A673 (cell line): ENCODE measurements around the gene TEX53. TPM values are rescaled to one million over a fixed set of nuclear protein-coding genes. Genes with fewer than 3 reads are reported as not detected.

ENCODE experiments used
- BruUV-seq: library from RNA; stranded (reverse); fragments of 400-500 nt; replicated peaks from 2 replicates; lab custom pipeline; 2021; lab: Mats Ljungman, UMichigan
- CTCF ChIA-PET: fragments of 300-600 bp; sonication (Branson Sonifier 250); formaldehyde crosslinking; loops from one replicate; lab custom pipeline; 2022; ENCODE audit warnings: antibody characterized with exemption; lab: Charles Lee
- POLR2A ChIA-PET: fragments of 300-600 bp; sonication (Branson Sonifier 250); formaldehyde crosslinking; loops from one replicate; lab custom pipeline; 2022; ENCODE audit warnings: antibody characterized with exemption; ENCODE audit not compliant: low non-redundant PET; lab: Charles Lee
- DNase-seq: peaks from one replicate; pipeline ENCODE4 v3.0.0-alpha.2; 2015; ENCODE audit warnings: low spot score
- H3K27ac ChIP-seq: fragments of 200-600 bp; sonication (generic); 2 replicates; pipeline ENCODE4 v1.5.1; 2016; ENCODE audit warnings: mixed run types, low read depth, mild to moderate bottlenecking, mixed read lengths, antibody characterized with exemption, low read length; ENCODE audit not compliant: poor library complexity, severe bottlenecking
- H3K27me3 ChIP-seq: fragments of 200-600 bp; sonication (generic); replicated peaks from 2 replicates; pipeline ENCODE4 v1.6.1; 2017; ENCODE audit warnings: mixed run types, low read depth, mild to moderate bottlenecking, mixed read lengths, antibody characterized with exemption, low read length; ENCODE audit not compliant: insufficient read depth, poor library complexity
- H3K36me3 ChIP-seq: fragments of 200-600 bp; sonication (generic); 2 replicates; pipeline ENCODE4 v1.6.1; 2016; ENCODE audit warnings: mixed run types, mild to moderate bottlenecking, mixed read lengths, antibody characterized with exemption, low read length; ENCODE audit not compliant: insufficient read depth, poor library complexity, severe bottlenecking
- H3K4me1 ChIP-seq: fragments of 200-600 bp; sonication (generic); 2 replicates; pipeline ENCODE4 v1.6.1; 2017; ENCODE audit warnings: mixed run types, mild to moderate bottlenecking, mixed read lengths, antibody characterized with exemption, low read length; ENCODE audit not compliant: insufficient read depth, poor library complexity, severe bottlenecking
- H3K4me3 ChIP-seq: fragments of 200-600 bp; sonication (generic); 2 replicates; pipeline ENCODE4 v1.5.1; 2016; ENCODE audit warnings: low read depth, mixed run types, mild to moderate bottlenecking, mixed read lengths, low read length; ENCODE audit not compliant: poor library complexity, severe bottlenecking
- H3K9me3 ChIP-seq: fragments of 200-600 bp; sonication (generic); 2 replicates; pipeline ENCODE4 v1.6.1; 2016; ENCODE audit warnings: mixed run types, low read depth, mild to moderate bottlenecking, mixed read lengths, antibody characterized with exemption, low read length; ENCODE audit not compliant: poor library complexity, severe bottlenecking
- EZH2 ChIP-seq: fragments of 200-600 bp; sonication (generic); IDR thresholded peaks from 2 replicates; pipeline ENCODE4 v1.6.1; 2017; ENCODE audit warnings: borderline replicate concordance, low read depth, mild to moderate bottlenecking, mixed read lengths, antibody characterized with exemption, low read length; ENCODE audit not compliant: poor library complexity, severe bottlenecking
- intact Hi-C: fragments of 100-400 bp; cut with micrococcal nuclease; formaldehyde crosslinking; loops from one replicate; pipeline ENCODE4 v1.10.0; 2022; ENCODE audit not compliant: unreplicated experiment
- total RNA-seq: library from RNA; stranded (reverse); gene quantifications from 2 replicates; pipeline ENCODE4 v1.2.3, GENCODE V29; 2021
- TF ChIP-seq, protein P1 (sequence below): fragments of 300-800, 200-600 bp; sonication (generic); conservative IDR thresholded peaks from 2 replicates; pipeline ENCODE4 v1.5.1; 2017; ENCODE audit warnings: low read depth, mild to moderate bottlenecking, antibody characterized with exemption, low read length, moderate library complexity, mixed read lengths

The TEX53 gene
- total RNA-seq, 1 experiment from 2014 or later: not detected

DNA sequence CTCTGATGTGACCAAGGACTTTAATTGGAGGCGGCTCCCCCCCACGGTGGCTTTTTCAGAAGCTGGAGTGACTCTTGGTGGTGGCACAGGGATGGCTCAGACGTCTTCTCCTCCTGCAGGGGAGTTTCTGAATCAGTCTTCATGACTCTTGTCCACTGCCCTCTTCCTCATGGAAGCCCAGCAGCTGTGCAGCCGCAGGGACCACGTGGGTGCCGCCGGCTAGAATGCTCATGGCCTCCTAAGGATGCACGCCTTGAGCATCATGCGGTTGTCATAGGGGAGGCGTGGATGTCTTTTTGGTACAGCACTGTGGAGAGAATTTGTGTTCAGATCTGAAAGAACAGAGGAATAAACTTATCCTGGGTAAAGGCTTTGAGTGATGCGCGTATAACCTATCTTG, 1.3 kb downstream of the TEX53 start:
- Histone ChIP-seq H3K4me1 (no peaks in the 10 kb centered on the region), H3K27ac (no peak overlapping the region), H3K9me3 (no peaks in the 10 kb centered on the region), H3K36me3 (no peaks in the 10 kb centered on the region), H3K27me3 (no peaks in the 10 kb centered on the region), H3K4me3 (no peak overlapping the region)
- BruUV-seq: no TSS peak
- TF ChIP-seq, protein P1, sequence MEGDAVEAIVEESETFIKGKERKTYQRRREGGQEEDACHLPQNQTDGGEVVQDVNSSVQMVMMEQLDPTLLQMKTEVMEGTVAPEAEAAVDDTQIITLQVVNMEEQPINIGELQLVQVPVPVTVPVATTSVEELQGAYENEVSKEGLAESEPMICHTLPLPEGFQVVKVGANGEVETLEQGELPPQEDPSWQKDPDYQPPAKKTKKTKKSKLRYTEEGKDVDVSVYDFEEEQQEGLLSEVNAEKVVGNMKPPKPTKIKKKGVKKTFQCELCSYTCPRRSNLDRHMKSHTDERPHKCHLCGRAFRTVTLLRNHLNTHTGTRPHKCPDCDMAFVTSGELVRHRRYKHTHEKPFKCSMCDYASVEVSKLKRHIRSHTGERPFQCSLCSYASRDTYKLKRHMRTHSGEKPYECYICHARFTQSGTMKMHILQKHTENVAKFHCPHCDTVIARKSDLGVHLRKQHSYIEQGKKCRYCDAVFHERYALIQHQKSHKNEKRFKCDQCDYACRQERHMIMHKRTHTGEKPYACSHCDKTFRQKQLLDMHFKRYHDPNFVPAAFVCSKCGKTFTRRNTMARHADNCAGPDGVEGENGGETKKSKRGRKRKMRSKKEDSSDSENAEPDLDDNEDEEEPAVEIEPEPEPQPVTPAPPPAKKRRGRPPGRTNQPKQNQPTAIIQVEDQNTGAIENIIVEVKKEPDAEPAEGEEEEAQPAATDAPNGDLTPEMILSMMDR: no peak
- TF ChIP-seq EZH2: no peak
- no peak for DNase-seq
- CTCF ChIA-PET: interaction anchor here (1.6 kb wide), 1 partner anchor 250 kb away, joined by 3 read pairs; no protein-coding TSS in a partner anchor
- intact Hi-C loops: no loop called here
- POLR2A ChIA-PET: no interaction called here

GRCh38 chr9:114655689-114656088, 1.9 kb downstream of the TEX53 start:
- Histone ChIP-seq H3K9me3 (no peaks in the 10 kb centered on the region), H3K4me1 (no peaks in the 10 kb centered on the region), H3K36me3 (no peaks in the 10 kb centered on the region), H3K4me3 (no peak overlapping the region), H3K27ac (no peak overlapping the region), H3K27me3 (no peaks in the 10 kb centered on the region)
- TF ChIP-seq EZH2: no peak
- TF ChIP-seq, protein P1: no peak
- POLR2A ChIA-PET: no interaction called here
- CTCF ChIA-PET: interaction anchor here (1.6 kb wide), 1 partner anchor 250 kb away, joined by 3 read pairs; no protein-coding TSS in a partner anchor
- no TSS peak for BruUV-seq
- no peak for DNase-seq
- intact Hi-C loops: no loop called here

DNA sequence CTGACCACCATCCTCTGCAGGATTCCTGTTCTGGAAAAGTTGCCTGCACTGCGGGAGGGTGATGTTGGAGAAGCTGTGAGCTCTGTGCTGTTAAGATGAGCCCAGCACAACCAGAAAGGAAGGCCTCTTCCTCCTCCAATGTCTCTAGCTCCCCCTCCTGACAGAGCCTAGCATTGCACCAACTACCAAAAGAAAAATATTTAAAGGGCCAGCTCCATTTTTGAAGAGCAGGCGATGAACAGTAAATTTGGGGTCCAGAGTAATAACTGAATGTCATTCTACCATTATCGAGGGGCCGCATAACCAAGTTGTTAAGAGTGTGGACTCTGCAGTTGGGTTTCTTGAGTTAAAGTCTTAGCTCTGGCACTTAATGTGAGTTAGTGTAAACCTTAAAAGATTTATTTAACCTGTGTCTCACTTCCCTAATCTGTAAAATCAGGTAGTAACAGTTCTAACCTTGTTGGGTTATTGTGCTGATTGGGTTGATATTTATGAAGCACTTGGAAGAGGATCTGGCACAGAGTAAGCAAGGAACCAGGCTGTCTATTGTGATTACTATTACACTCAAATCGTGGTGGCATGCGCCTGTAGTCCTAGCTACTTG, 3.9 kb downstream of the TEX53 start:
- DNase-seq: peak; percentile 85
- TF ChIP-seq EZH2: no peak
- TF ChIP-seq, protein P1: peak; percentile 93

More for the DNA sequence above, 3.9 kb downstream of the TEX53 start:
- no peaks in the 10 kb centered on the region for H3K9me3 ChIP-seq
- no peaks in the 10 kb centered on the region for H3K27me3 ChIP-seq
- CTCF ChIA-PET: interaction anchor here (0.7 to 2.5 kb wide), 15 partner anchors 13 to 546 kb away, joined by 3 to 59 read pairs (median 3); partner anchors contain the start of gene ATP6V1G1
- no TSS peak for BruUV-seq
- no peak overlapping the region for H3K27ac ChIP-seq
- H3K4me1 ChIP-seq: no peaks in the 10 kb centered on the region
- H3K36me3 ChIP-seq: peaks cover 4% of the 10 kb centered on the region
- intact Hi-C loops: loop anchor here (1.0 kb wide), 4 partner anchors 166 to 314 kb away; no protein-coding TSS in a partner anchor
- H3K4me3 ChIP-seq: no peak overlapping the region
- POLR2A ChIA-PET: interaction anchor here (0.6 kb wide), 1 partner anchor 865 kb away, joined by 3 read pairs; no protein-coding TSS in a partner anchor
